Measurements from ENCODE around the gene OBSL1. TPM values are rescaled to one million over a fixed set of nuclear protein-coding genes. Genes with fewer than 3 reads are reported as not detected.

The OBSL1 gene
- total and polyA plus RNA-seq, 2 donors (not counting 3 experiments of a cell fraction or from before 2014, with no cell fraction given): 16.7 to 20.7 TPM

DNA sequence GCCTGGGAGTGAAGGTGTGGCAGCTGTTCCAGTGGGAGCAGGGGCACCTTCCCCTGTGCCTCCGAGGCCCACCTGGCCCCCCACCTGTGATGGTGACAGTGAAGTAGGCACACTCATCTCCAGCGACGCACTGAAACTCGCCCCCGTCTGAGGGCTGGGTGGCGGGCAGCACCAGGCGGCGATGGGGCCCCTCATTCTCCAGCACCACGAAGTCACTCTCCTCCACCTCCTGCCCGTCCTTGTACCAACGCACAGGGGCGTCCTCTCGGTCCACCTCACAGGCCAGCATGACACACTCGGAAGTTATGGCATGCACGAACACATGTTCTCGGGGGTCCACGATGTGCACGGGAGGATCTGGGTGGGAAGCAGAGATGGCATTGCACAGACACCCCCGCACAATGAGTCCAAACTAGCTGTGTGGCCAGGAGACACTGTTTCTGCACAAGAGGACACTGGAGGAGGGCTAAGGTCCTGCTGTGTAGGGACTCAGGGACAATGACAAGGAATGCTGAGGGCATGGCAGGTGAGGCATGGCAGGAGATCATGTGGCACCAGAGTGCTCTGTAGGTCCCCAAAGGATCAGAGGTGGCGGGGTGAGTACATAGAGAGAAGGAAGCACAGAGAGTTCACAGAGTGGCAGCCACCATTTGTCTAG lies 7.9 kb downstream of the OBSL1 start:
- POLR2A ChIA-PET: no interaction called here
- no peak for FAIRE-seq
- intact Hi-C loops (cut with micrococcal nuclease): no loop called here

More for the DNA sequence above, 7.9 kb downstream of the OBSL1 start:
- H3K4me2 ChIP-seq (ENCODE audit: insufficient read depth, low read length): no peak overlapping the region
- H3K36me3 ChIP-seq (ENCODE audit: control insufficient read depth in 2 of 2, extremely low read depth in 1 of 2, insufficient read depth in 2 of 2, low read length in 2 of 2): no peaks in the 10 kb centered on the region
- H3K9me3 ChIP-seq (replicated peaks; ENCODE audit: control insufficient read depth, insufficient read depth, low read length): no peaks in the 10 kb centered on the region
- no peak for DNase-seq (ENCODE audit: low read depth, low spot score)
- no peak overlapping the region for H2AFZ ChIP-seq (ENCODE audit: low read depth, low read length)
- no peak overlapping the region for H3K4me3 ChIP-seq (replicated peaks in 1 of 3; ENCODE audit: insufficient read depth in 1 of 3, low read depth in 1 of 3, low read length in 3 of 3)
- TF ChIP-seq EZH2 (IDR thresholded peaks at IDR 0.05; ENCODE audit: borderline replicate concordance, low read depth, low read length, severe bottlenecking) (no peak), POLR2AphosphoS5 (IDR thresholded peaks at IDR 0.05; ENCODE audit: insufficient read depth, low read depth, low read length) (no peak), MYC (IDR thresholded peaks at IDR 0.05; ENCODE audit: low read depth, low read length) (no peak), POLR2A (IDR thresholded peaks at IDR 0.05; ENCODE audit: low read depth, low read length) (no peak), JUN (IDR thresholded peaks at IDR 0.05; ENCODE audit: borderline replicate concordance, insufficient read depth, insufficient read length, low read depth) (no peak), GATA2 (IDR thresholded peaks at IDR 0.05; ENCODE audit: insufficient read depth, insufficient read length, low read depth, low read length) (no peak), FOS (IDR thresholded peaks at IDR 0.05; ENCODE audit: borderline replicate concordance, insufficient read depth, low read length) (no peak)
- TF ChIP-seq, protein P1, sequence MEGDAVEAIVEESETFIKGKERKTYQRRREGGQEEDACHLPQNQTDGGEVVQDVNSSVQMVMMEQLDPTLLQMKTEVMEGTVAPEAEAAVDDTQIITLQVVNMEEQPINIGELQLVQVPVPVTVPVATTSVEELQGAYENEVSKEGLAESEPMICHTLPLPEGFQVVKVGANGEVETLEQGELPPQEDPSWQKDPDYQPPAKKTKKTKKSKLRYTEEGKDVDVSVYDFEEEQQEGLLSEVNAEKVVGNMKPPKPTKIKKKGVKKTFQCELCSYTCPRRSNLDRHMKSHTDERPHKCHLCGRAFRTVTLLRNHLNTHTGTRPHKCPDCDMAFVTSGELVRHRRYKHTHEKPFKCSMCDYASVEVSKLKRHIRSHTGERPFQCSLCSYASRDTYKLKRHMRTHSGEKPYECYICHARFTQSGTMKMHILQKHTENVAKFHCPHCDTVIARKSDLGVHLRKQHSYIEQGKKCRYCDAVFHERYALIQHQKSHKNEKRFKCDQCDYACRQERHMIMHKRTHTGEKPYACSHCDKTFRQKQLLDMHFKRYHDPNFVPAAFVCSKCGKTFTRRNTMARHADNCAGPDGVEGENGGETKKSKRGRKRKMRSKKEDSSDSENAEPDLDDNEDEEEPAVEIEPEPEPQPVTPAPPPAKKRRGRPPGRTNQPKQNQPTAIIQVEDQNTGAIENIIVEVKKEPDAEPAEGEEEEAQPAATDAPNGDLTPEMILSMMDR (IDR thresholded peaks at IDR 0.05; ENCODE audit: extremely low read depth in 1 of 2, insufficient read depth in 1 of 2, low read depth in 1 of 2, low read length in 2 of 2): no peak
- TF ChIP-seq, protein P2, sequence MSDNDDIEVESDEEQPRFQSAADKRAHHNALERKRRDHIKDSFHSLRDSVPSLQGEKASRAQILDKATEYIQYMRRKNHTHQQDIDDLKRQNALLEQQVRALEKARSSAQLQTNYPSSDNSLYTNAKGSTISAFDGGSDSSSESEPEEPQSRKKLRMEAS (IDR thresholded peaks at IDR 0.05; ENCODE audit: insufficient read depth, insufficient read length): no peak
- H4K20me1 ChIP-seq (replicated peaks; ENCODE audit: control insufficient read depth, extremely low read depth, insufficient read depth, low read length): no peaks in the 10 kb centered on the region
- H3K79me2 ChIP-seq (ENCODE audit: control insufficient read depth, insufficient read depth, low read length): no peaks in the 10 kb centered on the region
- dilution Hi-C loops (cut with MboI; ENCODE audit: extremely low pct_ligation_motif_present, low sequenced_read_pairs): no loop called here
- H3K27ac ChIP-seq (ENCODE audit: insufficient read depth, low read depth, low read length): no peak overlapping the region
- H3K9ac ChIP-seq (replicated peaks; ENCODE audit: extremely low read depth, insufficient read depth, low read length): no peak overlapping the region
- H3K9me1 ChIP-seq (replicated peaks; ENCODE audit: control insufficient read depth, extremely low read depth, insufficient read depth, low read length): no peaks in the 10 kb centered on the region
- H3K27me3 ChIP-seq (ENCODE audit: control insufficient read depth in 2 of 2, insufficient read depth in 2 of 2, low read length in 2 of 2): peaks cover 0 to 3% of the 10 kb centered on the region in 2 experiments
- no peaks in the 10 kb centered on the region for H3K4me1 ChIP-seq (ENCODE audit: control insufficient read depth, extremely low read depth, insufficient read depth, low read length)
- no TSS peak for BruUV-seq (replicated peaks)
- CTCF ChIA-PET: interaction anchor here (0.9 to 1.8 kb wide), 4 partner anchors 11 to 79 kb away, joined by 3 to 5 read pairs (median 4); no protein-coding TSS in a partner anchor

Data from endothelial cell of umbilical vein (primary cell).